Endothelial cell of umbilical vein (primary cell): ENCODE results near the gene DCLRE1B. TPM values are rescaled to one million over a fixed set of nuclear protein-coding genes. Genes with fewer than 3 reads are reported as not detected.

Experiments used
- BruUV-seq: library from RNA; stranded (reverse); fragments of 400-500 nt; replicated peaks from 2 replicates; lab custom pipeline; 2021; lab: Mats Ljungman, UMichigan
- CTCF ChIA-PET: fragments of 300-600, 350-600 bp; sonication (Branson Sonifier 250); formaldehyde crosslinking; loops from one replicate; lab custom pipeline; 2021; ENCODE audit warnings: antibody characterized with exemption, inconsistent platforms; lab: Charles Lee
- POLR2A ChIA-PET: fragments of 300-600, 350-600 bp; sonication (Branson Sonifier 250); formaldehyde crosslinking; loops from one replicate; lab custom pipeline; 2021; ENCODE audit warnings: antibody characterized with exemption, inconsistent platforms; lab: Charles Lee
- DNase-seq: peaks from one replicate; pipeline ENCODE4 v3.0.0-alpha.2; 2011; ENCODE audit warnings: low read depth, low spot score
- FAIRE-seq: peaks from 2 replicates; lab custom pipeline; 2011; peaks lifted over from hg19 to GRCh38; lab: Jason Lieb, UNC
- H2AFZ ChIP-seq: 2 replicates; pipeline ENCODE4 v1.6.0; 2012; ENCODE audit warnings: low read depth, low read length, control low read depth, inconsistent platforms
- H3K27ac ChIP-seq: 2 replicates; pipeline ENCODE4 v1.5.1; 2011; ENCODE audit warnings: low read depth, mild to moderate bottlenecking, control low read depth, low read length, moderate library complexity; ENCODE audit not compliant: insufficient read depth
- H3K27me3 ChIP-seq, 2 experiments: 2 replicates each; pipeline versions ENCODE4 v1.6.0 to v1.6.1; 2011; ENCODE audit warnings: low read length in 2 of 2, mixed read lengths in 1 of 2; ENCODE audit not compliant: control insufficient read depth in 2 of 2, insufficient read depth in 2 of 2
- H3K36me3 ChIP-seq, 2 experiments: 2 replicates in 1 of 2; 3 replicates in 1 of 2; pipeline ENCODE4 v1.5.1; 2011; ENCODE audit warnings: low read length in 2 of 2, mild to moderate bottlenecking in 1 of 2, moderate library complexity in 1 of 2; ENCODE audit not compliant: control insufficient read depth in 2 of 2, insufficient read depth in 2 of 2; ENCODE audit errors: extremely low read depth in 1 of 2
- H3K4me1 ChIP-seq: 3 replicates; pipeline ENCODE4 v1.5.1; 2011; ENCODE audit warnings: mild to moderate bottlenecking, low read length; ENCODE audit not compliant: control insufficient read depth, insufficient read depth; ENCODE audit errors: extremely low read depth
- H3K4me2 ChIP-seq: 2 replicates; pipeline ENCODE4 v1.6.1; 2011; ENCODE audit warnings: low read length, control low read depth, mixed read lengths; ENCODE audit not compliant: insufficient read depth
- H3K4me3 ChIP-seq, 3 experiments: fragments of 200-600 bp in 1 of 3; sonication (generic), shearing (Covaris generic) in 1 of 3; replicated peaks in 1 of 3; 2 replicates each; pipeline ENCODE4 v1.5.1; 2011 to 2016; ENCODE audit warnings: control low read depth in 3 of 3, low read length in 3 of 3, mild to moderate bottlenecking in 2 of 3, inconsistent platforms in 1 of 3, low read depth in 1 of 3, moderate library complexity in 1 of 3; ENCODE audit not compliant: insufficient read depth in 1 of 3
- H3K79me2 ChIP-seq: 2 replicates; pipeline ENCODE4 v1.6.0; 2012; ENCODE audit warnings: low read length, inconsistent platforms; ENCODE audit not compliant: control insufficient read depth, insufficient read depth
- H3K9ac ChIP-seq: replicated peaks from 2 replicates; pipeline ENCODE3; 2011; ENCODE audit warnings: low read length, control low read depth; ENCODE audit not compliant: insufficient read depth; ENCODE audit errors: extremely low read depth
- H3K9me1 ChIP-seq: replicated peaks from 3 replicates; pipeline ENCODE4 v1.6.0; 2011; ENCODE audit warnings: mild to moderate bottlenecking, low read length; ENCODE audit not compliant: control insufficient read depth, insufficient read depth; ENCODE audit errors: extremely low read depth
- H3K9me3 ChIP-seq: replicated peaks from 2 replicates; pipeline ENCODE4 v1.5.1; 2012; ENCODE audit warnings: low read length, inconsistent platforms; ENCODE audit not compliant: control insufficient read depth, insufficient read depth
- H4K20me1 ChIP-seq: replicated peaks from 2 replicates; pipeline ENCODE3; 2011; ENCODE audit warnings: mild to moderate bottlenecking, low read length; ENCODE audit not compliant: control insufficient read depth, insufficient read depth; ENCODE audit errors: extremely low read depth
- EZH2 ChIP-seq: IDR thresholded peaks from 2 replicates; pipeline ENCODE4 v1.6.1; 2012; ENCODE audit warnings: borderline replicate concordance, low read depth, mild to moderate bottlenecking, moderate library complexity, low read length, inconsistent platforms; ENCODE audit not compliant: severe bottlenecking
- FOS ChIP-seq: IDR thresholded peaks from 2 replicates; pipeline ENCODE4 v1.6.1; 2011; ENCODE audit warnings: mild to moderate bottlenecking, low read length, moderate library complexity, borderline replicate concordance; ENCODE audit not compliant: insufficient read depth
- GATA2 ChIP-seq: IDR thresholded peaks from 2 replicates; pipeline ENCODE4 v1.7.0; 2011; ENCODE audit warnings: low read depth, mild to moderate bottlenecking, moderate library complexity, mixed read lengths, low read length; ENCODE audit not compliant: insufficient read length, insufficient read depth
- JUN ChIP-seq: IDR thresholded peaks from 2 replicates; pipeline ENCODE4 v1.6.1; 2011; ENCODE audit warnings: borderline replicate concordance, low read depth; ENCODE audit not compliant: insufficient read length, insufficient read depth
- MYC ChIP-seq: IDR thresholded peaks from one replicate; pipeline ENCODE4 v1.6.1; 2011; ENCODE audit warnings: mild to moderate bottlenecking, low read depth, low read length
- POLR2A ChIP-seq: IDR thresholded peaks from 2 replicates; pipeline ENCODE4 v1.6.1; 2012; ENCODE audit warnings: low read depth, mild to moderate bottlenecking, control low read depth, low read length
- POLR2AphosphoS5 ChIP-seq: IDR thresholded peaks from 2 replicates; pipeline ENCODE4 v1.6.1; 2012; ENCODE audit warnings: low read depth, mild to moderate bottlenecking, control low read depth, low read length, moderate library complexity; ENCODE audit not compliant: insufficient read depth
- dilution Hi-C: fragments of 300-500 bp; cut with MboI; formaldehyde crosslinking; loops from one replicate; pipeline ENCODE4 v1.15.0; 2019; ENCODE audit warnings: low sequenced_read_pairs; ENCODE audit not compliant: extremely low pct_ligation_motif_present
- intact Hi-C: fragments of 100-400 bp; cut with micrococcal nuclease; formaldehyde crosslinking; loops from one replicate; pipeline ENCODE4 v1.10.0; 2022
- polyA plus RNA-seq, 4 experiments: library from polyadenylated mRNA; depleted of rRNA in 3 of 4; stranded (reverse) in 3 of 4; unstranded in 1 of 4; fragments of >200 nt; gene quantifications; 2 replicates each; pipeline versions ENCODE4 v1.2.1 to v1.2.3, GENCODE V29; 2011 to 2012; ENCODE audit warnings: missing spikeins in 1 of 4
- total RNA-seq: library from RNA; stranded (reverse); gene quantifications from 2 replicates; pipeline ENCODE4 v1.2.3, GENCODE V29; 2021
- TF ChIP-seq, protein P1 (sequence below), 2 donors: IDR thresholded peaks; 1 replicate in 1 of 2; 2 replicates in 1 of 2; pipeline ENCODE4 v1.5.1; 2011; ENCODE audit warnings: low read length in 2 of 2, mild to moderate bottlenecking in 2 of 2, moderate library complexity in 2 of 2, control low read depth in 1 of 2, inconsistent platforms in 1 of 2, low read depth in 1 of 2; ENCODE audit not compliant: insufficient read depth in 1 of 2; ENCODE audit errors: extremely low read depth in 1 of 2
- TF ChIP-seq, protein P2 (sequence below): IDR thresholded peaks from 2 replicates; pipeline ENCODE4 v1.6.1; 2011; ENCODE audit not compliant: insufficient read depth, insufficient read length

The DCLRE1B gene
- total and polyA plus RNA-seq, 2 donors (not counting 3 experiments of a cell fraction or from before 2014, with no cell fraction given) = 5.6 to 10.7 TPM

DNA sequence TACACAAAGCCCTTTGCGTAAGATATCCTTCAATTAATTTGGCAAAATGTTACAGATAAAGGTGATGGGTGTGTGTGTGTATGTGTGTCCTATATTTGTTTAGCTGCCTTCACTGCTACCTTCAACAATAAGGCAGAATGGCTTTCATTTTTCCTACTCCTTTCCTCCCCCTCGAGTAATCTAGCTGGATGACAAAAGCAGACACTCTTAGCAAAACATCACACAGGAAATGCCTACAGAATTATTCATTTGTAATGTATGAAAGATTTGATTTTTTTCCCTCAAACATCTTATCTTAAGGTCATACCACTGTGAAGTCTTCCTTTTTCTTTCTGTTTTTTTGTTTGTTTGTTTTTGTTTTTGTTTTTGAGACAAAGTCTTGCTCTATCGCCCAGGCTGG is 44.2 kb upstream of the DCLRE1B start:
- H3K4me3 ChIP-seq = no peak overlapping the region
- intact Hi-C loops = loop anchor here (1.0 kb wide), 2 partner anchors 44 to 68 kb away; partner anchors contain the start of genes DCLRE1B and HIPK1
- POLR2A ChIA-PET = interaction anchor here (1.5 kb wide), 1 partner anchor 44 kb away, joined by 5 read pairs; the partner anchor contains the start of genes AP4B1 and DCLRE1B
- H3K4me1 ChIP-seq = peaks cover 14% of the 10 kb centered on the region
- no peaks in the 10 kb centered on the region for H3K9me1 ChIP-seq
- no peaks in the 10 kb centered on the region for H3K36me3 ChIP-seq
- TF ChIP-seq FOS (peak; percentile 54), JUN (peak; percentile 64), GATA2 (peak; percentile 48), POLR2AphosphoS5 (peak; percentile 30), MYC (no peak)
- no peaks in the 10 kb centered on the region for H4K20me1 ChIP-seq
- peak overlapping the region; percentile 74 for H3K27ac ChIP-seq
- peak overlapping the region; percentile 47 for H3K4me2 ChIP-seq
- dilution Hi-C loops = no loop called here
- H3K79me2 ChIP-seq = no peaks in the 10 kb centered on the region
- no peaks in the 10 kb centered on the region for H3K27me3 ChIP-seq
- H2AFZ ChIP-seq = no peak overlapping the region
- DNase-seq = peak; percentile 86
- FAIRE-seq = peak; percentile 79
- CTCF ChIA-PET = interaction anchor here (0.9 to 2.5 kb wide), 9 partner anchors 9 to 68 kb away, joined by 3 to 18 read pairs (median 4); partner anchors contain the start of genes AP4B1 and HIPK1
- H3K9ac ChIP-seq = peak overlapping the region; percentile 25
- no TSS peak for BruUV-seq
- H3K9me3 ChIP-seq = no peaks in the 10 kb centered on the region

DNA sequence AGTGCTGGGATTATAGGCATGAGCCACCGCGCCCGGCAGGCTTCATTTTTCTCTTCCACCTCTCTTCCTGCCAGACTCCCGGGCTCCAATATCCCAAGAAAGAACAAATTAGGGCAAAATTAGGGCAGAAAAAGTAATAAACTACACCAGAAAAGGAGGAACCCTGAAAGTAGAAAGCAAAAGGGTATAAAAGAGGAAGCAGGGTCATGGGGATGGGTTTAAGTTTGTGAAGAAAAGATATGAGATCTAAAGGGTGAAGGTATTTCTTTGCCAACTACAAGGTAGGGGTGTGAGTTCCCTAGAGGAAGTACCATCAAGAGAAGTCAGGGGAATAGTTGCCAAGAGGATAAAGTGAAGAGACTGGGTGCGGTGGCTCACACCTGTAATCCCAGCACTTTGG is 43.5 kb upstream of the DCLRE1B start:
- CTCF ChIA-PET = no interaction called here

More for the DNA sequence above, 43.5 kb upstream of the DCLRE1B start:
- Histone ChIP-seq H3K36me3 (no peaks in the 10 kb centered on the region), H3K9me1 (no peaks in the 10 kb centered on the region), H3K4me1 (peaks cover 14% of the 10 kb centered on the region), H3K4me3 (no peak overlapping the region), H3K27ac (peak overlapping the region; percentile 74), H4K20me1 (no peaks in the 10 kb centered on the region), H3K9ac (no peak overlapping the region), H3K4me2 (no peak overlapping the region), H3K9me3 (no peaks in the 10 kb centered on the region), H3K27me3 (no peaks in the 10 kb centered on the region), H3K79me2 (no peaks in the 10 kb centered on the region), H2AFZ (no peak overlapping the region)
- no TSS peak for BruUV-seq
- intact Hi-C loops (loop anchor here (1.0 kb wide), 2 partner anchors 44 to 68 kb away; partner anchors contain the start of genes DCLRE1B and HIPK1), dilution Hi-C loops (no loop called here)
- DNase-seq = no peak
- FAIRE-seq = no peak
- POLR2A ChIA-PET = interaction anchor here (1.5 kb wide), 1 partner anchor 43 kb away, joined by 5 read pairs; the partner anchor contains the start of genes AP4B1 and DCLRE1B
- TF ChIP-seq JUN = no peak
- TF ChIP-seq POLR2AphosphoS5 = no peak
- no peak for TF ChIP-seq POLR2A
- TF ChIP-seq, protein P1, sequence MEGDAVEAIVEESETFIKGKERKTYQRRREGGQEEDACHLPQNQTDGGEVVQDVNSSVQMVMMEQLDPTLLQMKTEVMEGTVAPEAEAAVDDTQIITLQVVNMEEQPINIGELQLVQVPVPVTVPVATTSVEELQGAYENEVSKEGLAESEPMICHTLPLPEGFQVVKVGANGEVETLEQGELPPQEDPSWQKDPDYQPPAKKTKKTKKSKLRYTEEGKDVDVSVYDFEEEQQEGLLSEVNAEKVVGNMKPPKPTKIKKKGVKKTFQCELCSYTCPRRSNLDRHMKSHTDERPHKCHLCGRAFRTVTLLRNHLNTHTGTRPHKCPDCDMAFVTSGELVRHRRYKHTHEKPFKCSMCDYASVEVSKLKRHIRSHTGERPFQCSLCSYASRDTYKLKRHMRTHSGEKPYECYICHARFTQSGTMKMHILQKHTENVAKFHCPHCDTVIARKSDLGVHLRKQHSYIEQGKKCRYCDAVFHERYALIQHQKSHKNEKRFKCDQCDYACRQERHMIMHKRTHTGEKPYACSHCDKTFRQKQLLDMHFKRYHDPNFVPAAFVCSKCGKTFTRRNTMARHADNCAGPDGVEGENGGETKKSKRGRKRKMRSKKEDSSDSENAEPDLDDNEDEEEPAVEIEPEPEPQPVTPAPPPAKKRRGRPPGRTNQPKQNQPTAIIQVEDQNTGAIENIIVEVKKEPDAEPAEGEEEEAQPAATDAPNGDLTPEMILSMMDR (IDR thresholded peaks at IDR 0.05; ENCODE audit: extremely low read depth in 1 of 2, insufficient read depth in 1 of 2, low read depth in 1 of 2, low read length in 2 of 2) = no peak
- no peak for TF ChIP-seq GATA2
- TF ChIP-seq FOS = no peak
- no peak for TF ChIP-seq MYC
- TF ChIP-seq EZH2 = no peak
- TF ChIP-seq, protein P2, sequence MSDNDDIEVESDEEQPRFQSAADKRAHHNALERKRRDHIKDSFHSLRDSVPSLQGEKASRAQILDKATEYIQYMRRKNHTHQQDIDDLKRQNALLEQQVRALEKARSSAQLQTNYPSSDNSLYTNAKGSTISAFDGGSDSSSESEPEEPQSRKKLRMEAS = no peak
